ENCODE data around the gene TMEM87B.

- TF ChIP-seq, protein P1, sequence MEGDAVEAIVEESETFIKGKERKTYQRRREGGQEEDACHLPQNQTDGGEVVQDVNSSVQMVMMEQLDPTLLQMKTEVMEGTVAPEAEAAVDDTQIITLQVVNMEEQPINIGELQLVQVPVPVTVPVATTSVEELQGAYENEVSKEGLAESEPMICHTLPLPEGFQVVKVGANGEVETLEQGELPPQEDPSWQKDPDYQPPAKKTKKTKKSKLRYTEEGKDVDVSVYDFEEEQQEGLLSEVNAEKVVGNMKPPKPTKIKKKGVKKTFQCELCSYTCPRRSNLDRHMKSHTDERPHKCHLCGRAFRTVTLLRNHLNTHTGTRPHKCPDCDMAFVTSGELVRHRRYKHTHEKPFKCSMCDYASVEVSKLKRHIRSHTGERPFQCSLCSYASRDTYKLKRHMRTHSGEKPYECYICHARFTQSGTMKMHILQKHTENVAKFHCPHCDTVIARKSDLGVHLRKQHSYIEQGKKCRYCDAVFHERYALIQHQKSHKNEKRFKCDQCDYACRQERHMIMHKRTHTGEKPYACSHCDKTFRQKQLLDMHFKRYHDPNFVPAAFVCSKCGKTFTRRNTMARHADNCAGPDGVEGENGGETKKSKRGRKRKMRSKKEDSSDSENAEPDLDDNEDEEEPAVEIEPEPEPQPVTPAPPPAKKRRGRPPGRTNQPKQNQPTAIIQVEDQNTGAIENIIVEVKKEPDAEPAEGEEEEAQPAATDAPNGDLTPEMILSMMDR (conservative IDR thresholded peaks at IDR 0.05; ENCODE audit: low read length) = no peak
- no peak for TF ChIP-seq EZH2phosphoT487 (IDR thresholded peaks at IDR 0.05; ENCODE audit: borderline replicate concordance, low read depth, low read length)
These were observed 49.0 kb upstream of the TMEM87B start for GRCh38 chr2:112006076-112006410.

All from OCI-LY7 (cell line).